Renal cortex interstitium (tissue), 11 donors: ENCODE data around the gene AHI1. TPM values are rescaled to one million over a fixed set of nuclear protein-coding genes. Genes with fewer than 3 reads are reported as not detected.
"Not testable (repeated sequence)": the region's sequence is repeated elsewhere in the genome, so short reads cannot be mapped to it uniquely, and the experiment has no call there.

Source experiments
- DNase-seq, 11 donors: peaks; one replicate each; pipeline ENCODE4 v3.0.0-alpha.2; 2013; ENCODE audit warnings: low read depth in 9 of 11, low spot score in 4 of 11; ENCODE audit errors: extremely low read depth in 1 of 11
- polyA plus RNA-seq, 3 donors: library from polyadenylated mRNA; unstranded; fragments of 120-200 nt; gene quantifications; one replicate each; pipeline ENCODE4 v1.2.1, GENCODE V29; 2013; ENCODE audit not compliant: insufficient read length in 3 of 3

AHI1 gene
- polyA plus RNA-seq, 3 donors = 48.3 to 95.6 (median 49.4) TPM

GRCh38 chr6:135520781-135521180 lies 23.2 kb upstream of the AHI1 start:
- DNase-seq = no peak

GRCh38 chr6:135519348-135519747 lies 21.8 kb upstream of the AHI1 start:
- no peak for DNase-seq

GRCh38 chr6:135517527-135517926 lies 20.0 kb upstream of the AHI1 start:
- no peak for DNase-seq

GRCh38 chr6:135514706-135515105 lies 17.2 kb upstream of the AHI1 start:
- no peak for DNase-seq

- DNase-seq = peak in 3 of 11 donors; percentile 37 to 44 (median 38)
Observed at GRCh38 chr6:135506270-135506997, 8.9 kb upstream of the AHI1 start.

GRCh38 chr6:135505648-135506047 lies 8.1 kb upstream of the AHI1 start:
- no peak for DNase-seq

GRCh38 chr6:135505222-135505621 lies 7.7 kb upstream of the AHI1 start:
- DNase-seq = no peak

- no peak for DNase-seq
Observed at GRCh38 chr6:135504734-135505133, 7.2 kb upstream of the AHI1 start.

- DNase-seq = no peak
Observed at GRCh38 chr6:135503703-135504475, 6.3 kb upstream of the AHI1 start.

GRCh38 chr6:135499441-135500340 lies 2.2 kb upstream of the AHI1 start:
- DNase-seq = no peak

GRCh38 chr6:135498185-135498841 lies 773 bp upstream of the AHI1 start:
- DNase-seq = peak; percentile 50 to 79 (median 71)

- no peak for DNase-seq
Observed at GRCh38 chr6:135496800-135497411, 634 bp downstream of the AHI1 start.

GRCh38 chr6:135493218-135493961 lies 4.2 kb downstream of the AHI1 start:
- DNase-seq = no peak

GRCh38 chr6:135490381-135490780 lies 7.2 kb downstream of the AHI1 start:
- no peak for DNase-seq

- DNase-seq = no peak
Observed at GRCh38 chr6:135488023-135488422, 9.5 kb downstream of the AHI1 start.

GRCh38 chr6:135483903-135484302 lies 13.6 kb downstream of the AHI1 start:
- not testable (repeated sequence) for DNase-seq

GRCh38 chr6:135481783-135482369 lies 15.7 kb downstream of the AHI1 start:
- DNase-seq = no peak

- DNase-seq = no peak
Observed at GRCh38 chr6:135479601-135480000, 17.9 kb downstream of the AHI1 start.
